Heart right ventricle (tissue), 16 donors: ENCODE data around the gene ADTRP. TPM values are rescaled to one million over a fixed set of nuclear protein-coding genes. Genes with fewer than 3 reads are reported as not detected.

Experiments used
- ATAC-seq, 8 donors: fragments of 200-7000 bp; cut with Tn5 transposase; one replicate each; pipeline ENCODE4 v1.9.1; 2020; ENCODE audit warnings: mild to moderate bottlenecking in 8 of 8, moderate library complexity in 8 of 8, moderate number of reproducible peaks in 1 of 8
- DNase-seq, 2 donors: peaks; one replicate each; pipeline ENCODE4 v3.0.0-alpha.2; 2020
- H3K27ac ChIP-seq, 10 donors: fragments of 200-600 bp; sonication (generic) in 2 of 10; one replicate each; pipeline versions ENCODE4 v1.5.0 to v1.8.0; 2020 to 2022; ENCODE audit warnings: mild to moderate bottlenecking in 3 of 10
- H3K27me3 ChIP-seq, 7 donors: fragments of 200-600 bp; one replicate each; pipeline ENCODE4 v1.8.0; 2021 to 2022; ENCODE audit warnings: mild to moderate bottlenecking in 2 of 7
- H3K36me3 ChIP-seq, 9 donors: fragments of 200-600 bp; sonication (generic) in 1 of 9; one replicate each; pipeline versions ENCODE4 v1.5.0 to v1.8.0; 2020 to 2022; ENCODE audit warnings: mild to moderate bottlenecking in 2 of 9
- H3K4me1 ChIP-seq, 9 donors: fragments of 200-600 bp; sonication (generic) in 1 of 9; one replicate each; pipeline versions ENCODE4 v1.5.0 to v1.8.0; 2020 to 2022; ENCODE audit warnings: mild to moderate bottlenecking in 4 of 9
- H3K4me3 ChIP-seq, 10 donors: fragments of 200-600 bp; sonication (generic) in 2 of 10; one replicate each; pipeline versions ENCODE4 v1.5.0 to v1.8.0; 2020 to 2022; ENCODE audit warnings: mild to moderate bottlenecking in 7 of 10, moderate library complexity in 2 of 10
- H3K9me3 ChIP-seq, 11 donors: fragments of 200-600 bp in 10 of 11; sonication (generic) in 2 of 11; one replicate each; pipeline versions ENCODE4 v1.5.0 to v1.8.0; 2013 to 2022; ENCODE audit warnings: mild to moderate bottlenecking in 2 of 11, control low read depth in 1 of 11, moderate library complexity in 1 of 11
- CTCF ChIP-seq, 9 donors: fragments of 200-600 bp; sonication (generic) in 2 of 9; IDR thresholded peaks; one replicate each; pipeline versions ENCODE4 v1.5.0 to v1.8.0; 2021 to 2022; ENCODE audit warnings: antibody characterized with exemption in 9 of 9, mild to moderate bottlenecking in 5 of 9, moderate library complexity in 1 of 9
- WGBS, 2 donors: extraction: QIAGEN DNeasy Blood & Tissue Kit; methylation state at CpG; one replicate each; pipeline ENCODE4 v1.1.7; 2013; ENCODE audit warnings: inconsistent platforms in 1 of 2; 5-methylcytosine and 5-hydroxymethylcytosine counted together
- intact Hi-C, 10 donors: fragments of 100-400 bp; cut with DNase I; formaldehyde crosslinking; loops; one replicate each; pipeline versions ENCODE4 v1.11.1 to v1.14.2; 2022
- polyA plus RNA-seq, 2 donors: library from polyadenylated mRNA; stranded (reverse); fragments of 200-250 nt; gene quantifications; one replicate each; pipeline ENCODE4 v1.2.3, GENCODE V29; 2013
- total RNA-seq, 10 donors: library from RNA; stranded (reverse); fragmentation: NEBNext Ultra II Directional in 3 of 10; extraction: Animal tissue kit (Norgen Biotek cat#: 25700) in 3 of 10; gene quantifications; one replicate each; pipeline versions ENCODE4 v1.2.1 to v1.2.4, GENCODE V29; 2021 to 2023
- donor health status: Arrhythmogenic right ventricular cardiomyopathy.
- donor health status: ischemic (EF 13 %, LVEDD 7.1; RV severe dilation, severe dysfunction).
- donor health status: healthy with polysubstance abuse.
- donor health status: DM: no; HTN: yes; CAD: no.
- donor health status: DM: no; HTN: no; CAD: no.
- donor health status: ischemic (EF 25% LVEDD 6.9; RV normal size, moderate dysfunction).
- donor health status: ischemic (EF 25% LVEDD 5.7; RV mildly dilated, moderate dysfunction).
- donor health status: healthy.
- donor health status: DM: yes; HTN: yes; CAD: no.
- donor health status: Ischemic cardiomyopathy.
- donor health status: ischemic (EF 35%, LVEDD 5.7; RV mildly dilated, moderate dysfunction).
- donor health status: nonischemic (EF 11% LVEDD 7.7; RV severe dilation, severe dysfunction).
- donor health status: DM: yes; HTN: yes; CAD: no.
- donor health status: PGD.
- donor health status: ischemic (EF 29% LVEDD 5.4; RV normal size, mild dysfunction).
- donor health status: nonischemic (EF 23%, LVEDD 6.1; RV moderate dilation, normal function).

The ADTRP gene
- total and polyA plus RNA-seq, 12 donors = 0.14 to 0.37 (median 0.24) TPM; not detected in 9

- intact Hi-C loops = no loop called here
- 75 to 79% methylated on average over 2 of the region's 2 CpGs for WGBS, 2 donors
- Histone ChIP-seq H3K4me1 (peaks cover 0 to 12% (median 7%) of the 10 kb centered on the region in 9 donors), H3K4me3 (no peak overlapping the region), H3K9me3 (no peaks in the 10 kb centered on the region), H3K27me3 (no peaks in the 10 kb centered on the region), H3K36me3 (no peaks in the 10 kb centered on the region), H3K27ac (no peak overlapping the region)
- TF ChIP-seq CTCF (IDR thresholded peaks at IDR 0.05) = no peak
- ATAC-seq (no peak), DNase-seq (no peak)
Measured at GRCh38 chr6:11780097-11780428, 1.5 kb upstream of the ADTRP start.

GRCh38 chr6:11779329-11780096 lies 910 bp upstream of the ADTRP start:
- Histone ChIP-seq H3K27ac (no peak overlapping the region), H3K27me3 (no peaks in the 10 kb centered on the region), H3K4me1 (peaks cover 0 to 12% (median 7%) of the 10 kb centered on the region in 9 donors), H3K4me3 (no peak overlapping the region), H3K9me3 (no peaks in the 10 kb centered on the region), H3K36me3 (no peaks in the 10 kb centered on the region)
- DNase-seq (no peak), ATAC-seq (peak in 3 of 8 donors; percentile 23 to 27 (median 24))
- 88 to 92% methylated on average over 6 of the region's 6 CpGs for WGBS, 2 donors
- no peak for TF ChIP-seq CTCF (IDR thresholded peaks at IDR 0.05)
- intact Hi-C loops = no loop called here

- H3K4me1 ChIP-seq = peaks cover 0 to 12% (median 7%) of the 10 kb centered on the region in 9 donors
- 96 to 97% methylated on average over 2 of the region's 2 CpGs for WGBS, 2 donors
- H3K9me3 ChIP-seq = no peaks in the 10 kb centered on the region
- no peak for TF ChIP-seq CTCF (IDR thresholded peaks at IDR 0.05)
- no peak for DNase-seq
- no peak for ATAC-seq
- H3K27me3 ChIP-seq = peaks cover 0 to 6% (median 0%) of the 10 kb centered on the region in 7 donors
- H3K36me3 ChIP-seq = no peaks in the 10 kb centered on the region
- intact Hi-C loops = no loop called here
- no peak overlapping the region for H3K4me3 ChIP-seq
- H3K27ac ChIP-seq = no peak overlapping the region
Measured at GRCh38 chr6:11778036-11778435, 567 bp downstream of the ADTRP start.

GRCh38 chr6:11775791-11776409 lies 2.7 kb downstream of the ADTRP start:
- WGBS, 2 donors = 96 to 97% methylated on average over 8 of the region's 8 CpGs
- TF ChIP-seq CTCF (IDR thresholded peaks at IDR 0.05) = no peak
- no peaks in the 10 kb centered on the region for H3K9me3 ChIP-seq
- H3K27me3 ChIP-seq = peaks cover 0 to 6% (median 0%) of the 10 kb centered on the region in 7 donors
- peaks cover 0 to 24% (median 11%) of the 10 kb centered on the region in 9 donors for H3K4me1 ChIP-seq
- intact Hi-C loops = no loop called here
- no peaks in the 10 kb centered on the region for H3K36me3 ChIP-seq
- ATAC-seq = no peak
- no peak overlapping the region for H3K4me3 ChIP-seq
- no peak overlapping the region for H3K27ac ChIP-seq
- DNase-seq = no peak
